HCT116 (cell line): ENCODE results near the gene THOP1. TPM values are rescaled to one million over a fixed set of nuclear protein-coding genes. Genes with fewer than 3 reads are reported as not detected.

ENCODE experiments used
- ATAC-seq: fragments of 200-7000 bp; cut with Tn5 transposase; 2 replicates; pipeline ENCODE4 v1.9.1; 2020; ENCODE audit warnings: mild to moderate bottlenecking, moderate library complexity
- BruUV-seq: library from RNA; stranded (reverse); fragments of 400-500 nt; replicated peaks from 2 replicates; lab custom pipeline; 2021; lab: Mats Ljungman, UMichigan
- CTCF ChIA-PET: fragments of 300-600 bp; sonication (Branson Sonifier 250); formaldehyde crosslinking; loops from one replicate; lab custom pipeline; 2021; ENCODE audit warnings: antibody characterized with exemption; lab: Charles Lee
- POLR2A ChIA-PET: fragments of 300-600, 350-600 bp; sonication (Branson Sonifier 250); formaldehyde crosslinking; loops from one replicate; lab custom pipeline; 2021; ENCODE audit warnings: antibody characterized with exemption; lab: Charles Lee
- RAD21 ChIA-PET, 2 experiments: fragments of 300-600 bp; sonication (Branson Sonifier 250); formaldehyde crosslinking; loops; one replicate each; lab custom pipeline; 2023; ENCODE audit warnings: low total read pairs in 2 of 2; ENCODE audit not compliant: uncharacterized antibody in 2 of 2, unreplicated experiment in 2 of 2, low non-redundant PET in 1 of 2; lab: Charles Lee
- DNase-seq: peaks from one replicate; pipeline ENCODE4 v3.0.0-alpha.2; 2010; ENCODE audit warnings: low read depth, low spot score
- H2AFZ ChIP-seq: fragments of 200-600 bp; shearing (Covaris generic), sonication (generic); 2 replicates; pipeline ENCODE4 v1.6.1; 2017; ENCODE audit warnings: low read depth, mixed run types, mixed read lengths, antibody characterized with exemption, low read length; ENCODE audit not compliant: poor library complexity, severe bottlenecking
- H3K27ac ChIP-seq: 2 replicates; pipeline ENCODE4 v1.5.1; 2012; ENCODE audit warnings: low read depth, low read length
- H3K27me3 ChIP-seq: fragments of 200-600 bp; sonication (generic); 2 replicates; pipeline ENCODE4 v1.6.1; 2016; ENCODE audit warnings: mixed run types, low read length, mixed read lengths; ENCODE audit not compliant: insufficient read depth
- H3K36me3 ChIP-seq, 2 experiments: fragments of 200-500 bp in 1 of 2; fragments of 200-600 bp in 1 of 2; sonication (Bioruptor generic) in 1 of 2; sonication (generic) in 1 of 2; 2 replicates each; pipeline versions ENCODE4 v1.5.1 to v1.6.1; 2014 to 2016; ENCODE audit warnings: low read length in 2 of 2, inconsistent platforms in 1 of 2, mixed read lengths in 1 of 2, mixed run types in 1 of 2; ENCODE audit not compliant: insufficient read depth in 2 of 2, control insufficient read depth in 1 of 2
- H3K4me1 ChIP-seq, 2 experiments: fragments of 200-600 bp in 1 of 2; sonication (generic) in 1 of 2; 2 replicates each; pipeline versions ENCODE4 v1.5.1 to v1.6.1; 2012 to 2017; ENCODE audit warnings: low read length in 2 of 2, inconsistent platforms in 1 of 2, mild to moderate bottlenecking in 1 of 2, mixed read lengths in 1 of 2, mixed run types in 1 of 2, moderate library complexity in 1 of 2; ENCODE audit not compliant: insufficient read depth in 2 of 2, control insufficient read depth in 1 of 2
- H3K4me2 ChIP-seq: fragments of 200-600 bp; sonication (generic); 2 replicates; pipeline ENCODE4 v1.6.1; 2017; ENCODE audit warnings: mixed run types, low read length, mixed read lengths
- H3K4me3 ChIP-seq, 2 experiments: fragments of 200-600 bp in 1 of 2; sonication (generic) in 1 of 2; replicated peaks in 1 of 2; 2 replicates each; pipeline ENCODE4 v1.5.1; 2011 to 2016; ENCODE audit warnings: low read length in 2 of 2, control low read depth in 1 of 2, low read depth in 1 of 2, mild to moderate bottlenecking in 1 of 2, mixed read lengths in 1 of 2, mixed run types in 1 of 2
- H3K79me2 ChIP-seq: fragments of 200-600 bp; sonication (generic); 2 replicates; pipeline ENCODE4 v1.6.1; 2017; ENCODE audit warnings: mild to moderate bottlenecking, mixed run types, low read length, moderate library complexity, mixed read lengths; ENCODE audit not compliant: insufficient read depth
- H3K9ac ChIP-seq: fragments of 200-600 bp; sonication (generic); 2 replicates; pipeline ENCODE4 v1.6.1; 2016; ENCODE audit warnings: low read length, mixed read lengths
- H3K9me2 ChIP-seq: fragments of 200-600 bp; sonication (generic), shearing (Covaris generic); 2 replicates; pipeline ENCODE4 v1.6.1; 2017; ENCODE audit warnings: mixed run types, mild to moderate bottlenecking, moderate library complexity; ENCODE audit not compliant: insufficient read depth
- H3K9me3 ChIP-seq, 2 experiments: fragments of 200-500 bp in 1 of 2; fragments of 200-600 bp in 1 of 2; sonication (Bioruptor generic) in 1 of 2; sonication (generic) in 1 of 2; 2 replicates each; pipeline ENCODE4 v1.6.1; 2014 to 2017; ENCODE audit warnings: low read length in 2 of 2, mixed read lengths in 2 of 2, inconsistent platforms in 1 of 2, low read depth in 1 of 2, mild to moderate bottlenecking in 1 of 2, mixed run types in 1 of 2, moderate library complexity in 1 of 2; ENCODE audit not compliant: control insufficient read depth in 1 of 2, insufficient read depth in 1 of 2
- H4K20me1 ChIP-seq: fragments of 200-600 bp; sonication (generic), shearing (Covaris generic); 2 replicates; pipeline ENCODE4 v1.6.1; 2017; ENCODE audit warnings: mixed run types, mild to moderate bottlenecking, moderate library complexity; ENCODE audit not compliant: insufficient read depth
- CBX3 ChIP-seq: IDR thresholded peaks from 2 replicates; pipeline ENCODE4 v1.6.1; 2012; ENCODE audit warnings: low read depth
- EGR1 ChIP-seq: IDR thresholded peaks from 2 replicates; pipeline ENCODE4 v1.6.1; 2012; ENCODE audit warnings: low read depth
- RAD21 ChIP-seq: IDR thresholded peaks from 2 replicates; pipeline ENCODE4 v1.6.1; 2012; ENCODE audit warnings: low read depth, mild to moderate bottlenecking
- SIN3A ChIP-seq: IDR thresholded peaks from 2 replicates; pipeline ENCODE4 v1.6.1; 2012; ENCODE audit warnings: low read depth
- SRF ChIP-seq: IDR thresholded peaks from 2 replicates; pipeline ENCODE4 v1.6.1; 2012; ENCODE audit warnings: low read depth
- intact Hi-C: fragments of 100-400 bp; cut with micrococcal nuclease; formaldehyde crosslinking; loops from 2 replicates; pipeline ENCODE4 v1.10.0; 2022
- total RNA-seq: library from RNA; stranded (reverse); gene quantifications from one replicate; pipeline ENCODE4 v1.2.1, GENCODE V29; 2021; ENCODE audit not compliant: unreplicated experiment
- TF ChIP-seq, protein P1 (sequence below): IDR thresholded peaks from 2 replicates; pipeline ENCODE4 v1.6.1; 2011; ENCODE audit warnings: mild to moderate bottlenecking, low read length, moderate library complexity; ENCODE audit not compliant: insufficient replicate concordance; ENCODE audit errors: extremely low read depth

THOP1 gene
- total RNA-seq, 1 experiment from 2014 or later: 201 TPM

DNA sequence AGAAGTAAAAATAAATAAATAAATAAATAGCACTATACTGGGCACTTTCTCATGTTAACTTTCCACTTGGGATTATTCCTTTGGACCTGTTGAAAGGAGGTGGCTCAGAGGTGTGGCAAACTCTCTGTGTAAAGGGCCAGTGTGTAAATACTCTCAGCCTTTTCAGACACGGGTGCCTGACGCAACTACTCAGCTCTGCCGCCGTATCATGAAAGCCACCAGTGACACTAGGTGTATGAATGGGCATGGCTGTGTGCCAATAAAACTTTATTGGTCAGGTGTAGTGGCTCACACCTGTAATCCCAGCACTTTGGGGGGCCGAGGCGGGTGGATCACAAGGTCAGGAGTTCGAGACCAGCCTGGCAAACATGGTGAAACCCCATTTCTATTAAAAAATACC is 25.3 kb upstream of the THOP1 start:
- DNase-seq: no peak
- no peak for ATAC-seq
- ChIA-PET RAD21 (interaction anchor here in 1 of 2 experiments (0.6 kb wide), 1 partner anchor 1776 kb away, joined by 4 read pairs; no protein-coding TSS in a partner anchor), POLR2A (no interaction called here), CTCF (no interaction called here)
- H3K4me3 ChIP-seq: no peak overlapping the region
- H3K4me1 ChIP-seq: no peaks in the 10 kb centered on the region
- H3K9me2 ChIP-seq: no peaks in the 10 kb centered on the region
- H3K4me2 ChIP-seq: no peak overlapping the region
- no peak overlapping the region for H3K9ac ChIP-seq
- H4K20me1 ChIP-seq: no peaks in the 10 kb centered on the region
- TF ChIP-seq CBX3: no peak
- TF ChIP-seq, protein P1, sequence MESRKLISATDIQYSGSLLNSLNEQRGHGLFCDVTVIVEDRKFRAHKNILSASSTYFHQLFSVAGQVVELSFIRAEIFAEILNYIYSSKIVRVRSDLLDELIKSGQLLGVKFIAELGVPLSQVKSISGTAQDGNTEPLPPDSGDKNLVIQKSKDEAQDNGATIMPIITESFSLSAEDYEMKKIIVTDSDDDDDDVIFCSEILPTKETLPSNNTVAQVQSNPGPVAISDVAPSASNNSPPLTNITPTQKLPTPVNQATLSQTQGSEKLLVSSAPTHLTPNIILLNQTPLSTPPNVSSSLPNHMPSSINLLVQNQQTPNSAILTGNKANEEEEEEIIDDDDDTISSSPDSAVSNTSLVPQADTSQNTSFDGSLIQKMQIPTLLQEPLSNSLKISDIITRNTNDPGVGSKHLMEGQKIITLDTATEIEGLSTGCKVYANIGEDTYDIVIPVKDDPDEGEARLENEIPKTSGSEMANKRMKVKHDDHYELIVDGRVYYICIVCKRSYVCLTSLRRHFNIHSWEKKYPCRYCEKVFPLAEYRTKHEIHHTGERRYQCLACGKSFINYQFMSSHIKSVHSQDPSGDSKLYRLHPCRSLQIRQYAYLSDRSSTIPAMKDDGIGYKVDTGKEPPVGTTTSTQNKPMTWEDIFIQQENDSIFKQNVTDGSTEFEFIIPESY: no peak
- H3K27me3 ChIP-seq: no peaks in the 10 kb centered on the region
- intact Hi-C loops: no loop called here
- no peak overlapping the region for H3K27ac ChIP-seq
- H2AFZ ChIP-seq: no peak overlapping the region
- H3K9me3 ChIP-seq: no peaks in the 10 kb centered on the region
- H3K36me3 ChIP-seq: peaks cover 22 to 57% of the 10 kb centered on the region in 2 experiments; a peak in 3 of 4 replicates
- no TSS peak for BruUV-seq
- peaks cover 5% of the 10 kb centered on the region; the same call in 1 of the 2 replicates for H3K79me2 ChIP-seq

DNA sequence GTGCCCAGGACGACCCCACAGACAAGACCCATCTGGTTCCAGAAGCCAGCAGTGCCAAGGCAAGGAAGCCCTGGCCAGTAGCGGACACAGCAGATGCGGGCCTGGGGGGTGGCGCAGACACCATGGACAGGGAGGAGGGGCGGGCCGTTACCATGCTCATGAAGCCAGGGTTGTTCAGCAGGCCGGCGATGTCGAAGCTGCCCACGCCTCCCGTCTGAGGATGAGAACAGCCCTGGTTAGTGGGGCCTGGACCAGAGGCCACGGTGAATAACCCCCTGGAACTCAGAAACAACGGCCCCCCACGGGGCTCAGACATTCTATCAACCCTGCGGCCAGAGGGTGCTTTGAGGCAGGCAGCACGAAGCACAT is 24.0 kb upstream of the THOP1 start:
- Histone ChIP-seq H3K9ac (no peak overlapping the region), H3K27me3 (no peaks in the 10 kb centered on the region), H3K4me2 (no peak overlapping the region), H3K9me3 (no peaks in the 10 kb centered on the region), H3K36me3 (peaks cover 25 to 57% of the 10 kb centered on the region in 2 experiments; a peak in 3 of 4 replicates), H3K4me3 (no peak overlapping the region), H3K9me2 (no peaks in the 10 kb centered on the region), H3K27ac (no peak overlapping the region), H4K20me1 (no peaks in the 10 kb centered on the region), H3K4me1 (no peaks in the 10 kb centered on the region), H2AFZ (no peak overlapping the region), H3K79me2 (peaks cover 5% of the 10 kb centered on the region; the same call in 1 of the 2 replicates)
- TF ChIP-seq RAD21 (no peak), SIN3A (no peak), EGR1 (no peak), SRF (no peak)
- TF ChIP-seq, protein P1: no peak
- BruUV-seq: no TSS peak
- ATAC-seq (no peak), DNase-seq (no peak)
- intact Hi-C loops: no loop called here
- RAD21 ChIA-PET: no interaction called here
- POLR2A ChIA-PET: no interaction called here
- CTCF ChIA-PET: no interaction called here
